K562 (cell line): Measurements from ENCODE around the gene TALDO1. TPM values are rescaled to one million over a fixed set of nuclear protein-coding genes. Genes with fewer than 3 reads are reported as not detected.
A peak's percentile ranks its signal among the peaks of the same experiment; 100 is the strongest.

Source experiments
- ATAC-seq: fragments of 200-7000 bp; cut with Tn5 transposase; 3 replicates; pipeline ENCODE4 v1.9.1; 2020; ENCODE audit warnings: moderate library complexity
- BruUV-seq: library from RNA; stranded (reverse); fragments of 400-500 nt; replicated peaks from 2 replicates; lab custom pipeline; 2021; lab: Mats Ljungman, UMichigan
- CTCF ChIA-PET: fragments of 300-600 bp; formaldehyde crosslinking; extraction: SDS; loops from one replicate; lab custom pipeline; 2021; ENCODE audit warnings: low intra/inter-chr PET ratio; lab: Yijun Ruan, JAX
- POLR2A ChIA-PET: fragments of 300-600, 350-650 bp; sonication (Branson Sonifier 250); formaldehyde crosslinking; extraction: SDS; loops from one replicate; lab custom pipeline; 2021; ENCODE audit warnings: antibody characterized with exemption, inconsistent platforms; lab: Yijun Ruan, JAX
- DNase-seq, 4 experiments: peaks; one replicate each; pipeline versions ENCODE4 v3.0.0 to v3.0.0-alpha.2; 2011 to 2018; ENCODE audit warnings: low spot score in 3 of 4, mixed read lengths in 3 of 4; ENCODE audit errors: extremely low read depth in 1 of 4
- FAIRE-seq: peaks from 2 replicates; lab custom pipeline; 2011; peaks lifted over from hg19 to GRCh38; lab: Jason Lieb, UNC
- H2AFZ ChIP-seq: 2 replicates; pipeline ENCODE4 v1.6.0; 2011; ENCODE audit warnings: low read depth, low read length, control low read depth, inconsistent platforms
- H3K27ac ChIP-seq: fragments of 200-600 bp; 3 replicates; pipeline ENCODE4 v1.8.0; 2011; ENCODE audit warnings: low read depth, mild to moderate bottlenecking, control low read depth, inconsistent platforms, low read length, moderate library complexity, mixed read lengths; ENCODE audit errors: extremely low read depth
- H3K27me3 ChIP-seq, 2 experiments: fragments of 300-600 bp in 1 of 2; 2 replicates in 1 of 2; 3 replicates in 1 of 2; pipeline versions ENCODE4 v1.6.0 to v1.8.0; 2011; ENCODE audit warnings: inconsistent platforms in 2 of 2, low read length in 2 of 2, mild to moderate bottlenecking in 1 of 2, mixed read lengths in 1 of 2, moderate library complexity in 1 of 2; ENCODE audit not compliant: control insufficient read depth in 2 of 2, insufficient read depth in 2 of 2
- H3K36me3 ChIP-seq: fragments of 300-600 bp; 3 replicates; pipeline ENCODE4 v1.8.0; 2011; ENCODE audit warnings: mild to moderate bottlenecking, low read length, inconsistent platforms; ENCODE audit not compliant: control insufficient read depth, insufficient read depth
- H3K4me1 ChIP-seq, 2 experiments: fragments of 200-600 bp in 1 of 2; replicated peaks in 1 of 2; 2 replicates in 1 of 2; 3 replicates in 1 of 2; pipeline versions ENCODE4 v1.5.1 to v1.8.0; 2011; ENCODE audit warnings: inconsistent platforms in 2 of 2, low read length in 2 of 2, mild to moderate bottlenecking in 1 of 2, mixed read lengths in 1 of 2, moderate library complexity in 1 of 2; ENCODE audit not compliant: control insufficient read depth in 2 of 2, insufficient read depth in 2 of 2
- H3K4me2 ChIP-seq: 2 replicates; pipeline ENCODE4 v1.6.1; 2011; ENCODE audit warnings: low read length, control low read depth, inconsistent platforms, mixed read lengths; ENCODE audit not compliant: insufficient read depth
- H3K4me3 ChIP-seq: fragments of 200-600 bp; sonication (generic), shearing (Covaris generic); 2 replicates; pipeline ENCODE4 v1.5.1; 2016; ENCODE audit warnings: control low read depth, inconsistent platforms
- H3K79me2 ChIP-seq: fragments of 200-600 bp; 3 replicates; pipeline ENCODE4 v1.8.0; 2011; ENCODE audit warnings: low read length, inconsistent platforms; ENCODE audit not compliant: control insufficient read depth, insufficient read depth
- H3K9ac ChIP-seq, 2 experiments: 2 replicates each; pipeline versions ENCODE4 v1.6.0 to v1.6.1; 2011; ENCODE audit warnings: low read depth in 2 of 2, low read length in 2 of 2, control low read depth in 1 of 2, inconsistent platforms in 1 of 2, mild to moderate bottlenecking in 1 of 2, mixed read lengths in 1 of 2; ENCODE audit not compliant: insufficient read depth in 1 of 2
- H3K9me1 ChIP-seq: one replicate; pipeline ENCODE4 v1.6.0; 2011; ENCODE audit warnings: inconsistent platforms, mild to moderate bottlenecking, low read length, moderate library complexity; ENCODE audit not compliant: control insufficient read depth, insufficient read depth
- H3K9me3 ChIP-seq: replicated peaks from 2 replicates; pipeline ENCODE4 v1.5.1; 2011; ENCODE audit warnings: low read depth, low read length, inconsistent platforms; ENCODE audit not compliant: control insufficient read depth, insufficient read depth
- H4K20me1 ChIP-seq: replicated peaks from 2 replicates; pipeline ENCODE4 v1.6.1; 2011; ENCODE audit warnings: low read length, inconsistent platforms, mixed read lengths; ENCODE audit not compliant: control insufficient read depth, insufficient read depth
- COPS2 ChIP-seq: fragments of 450-650 bp; conservative IDR thresholded peaks from 2 replicates; pipeline ENCODE4 v1.6.1; 2016; ENCODE audit warnings: mild to moderate bottlenecking, moderate library complexity
- FOS ChIP-seq: IDR thresholded peaks from 3 replicates; pipeline ENCODE4 v1.6.1; 2011; ENCODE audit not compliant: insufficient read length; ENCODE audit errors: extremely low read depth
- KDM2B ChIP-seq: fragments of 250-450 bp; sonication (Bioruptor Pico); IDR thresholded peaks from 2 replicates; pipeline ENCODE4 v1.8.0; 2021; ENCODE audit warnings: mild to moderate bottlenecking, moderate library complexity
- RBFOX2 ChIP-seq: fragments of 200-400 bp; formaldehyde crosslinking; IDR thresholded peaks from 2 replicates; pipeline ENCODE4 v1.6.1; 2017; ENCODE audit warnings: low read depth, mild to moderate bottlenecking, low read length, moderate library complexity
- ZNF274 ChIP-seq: IDR thresholded peaks from 2 replicates; pipeline ENCODE4 v1.6.1; 2011; ENCODE audit warnings: low read depth, mild to moderate bottlenecking, low read length, moderate library complexity, borderline replicate concordance
- WGBS: fragments of 100-300 bp; shearing (Covaris generic); methylation state at CpG from one replicate; pipeline ENCODE4 v1.1.6; 2016; ENCODE audit warnings: low coverage, mixed read lengths; ENCODE audit not compliant: insufficient coverage; ENCODE audit errors: missing lambda C conversion rate; 5-methylcytosine and 5-hydroxymethylcytosine counted together
- in situ Hi-C: fragments of 300-500 bp; cut with MboI; formaldehyde crosslinking; loops from 4 replicates; pipeline ENCODE4 v1.15.0; 2018; ENCODE audit warnings: inconsistent platforms, mixed read lengths
- intact Hi-C: fragments of 100-400 bp; cut with micrococcal nuclease; formaldehyde crosslinking; loops from 2 replicates; pipeline ENCODE4 v1.14.2; 2022
- polyA plus RNA-seq, 8 experiments: library from polyadenylated mRNA; depleted of rRNA in 4 of 8; stranded (reverse) in 5 of 8; unstranded in 3 of 8; fragments of >200 nt; fragmentation: Nextera tagmentation in 2 of 8; fragmentation: Illumina TruSeq in 1 of 8; extraction: Ambion mirVana in 2 of 8; extraction: Trizol in 1 of 8; gene quantifications; 2 replicates each; pipeline versions ENCODE4 v1.2.1 to v1.2.3, GENCODE V29; 2011 to 2014; ENCODE audit warnings: inconsistent platforms in 1 of 8, missing spikeins in 1 of 8
- total RNA-seq, 7 experiments: library from RNA; depleted of rRNA in 6 of 7; stranded (reverse); fragments of >200 nt in 6 of 7; fragmentation: Illumina TruSeq in 2 of 7; extraction: Trizol in 2 of 7; gene quantifications; 2 replicates each; pipeline versions ENCODE4 v1.2.1 to v1.2.3, GENCODE V29; 2011 to 2021; ENCODE audit warnings: low replicate concordance in 1 of 7

Gene TALDO1
- total and polyA plus RNA-seq, 9 of the 15 experiments (the other 6 are each of a cell fraction or from before 2014, with no cell fraction given): 260 to 541 (median 441) TPM

DNA sequence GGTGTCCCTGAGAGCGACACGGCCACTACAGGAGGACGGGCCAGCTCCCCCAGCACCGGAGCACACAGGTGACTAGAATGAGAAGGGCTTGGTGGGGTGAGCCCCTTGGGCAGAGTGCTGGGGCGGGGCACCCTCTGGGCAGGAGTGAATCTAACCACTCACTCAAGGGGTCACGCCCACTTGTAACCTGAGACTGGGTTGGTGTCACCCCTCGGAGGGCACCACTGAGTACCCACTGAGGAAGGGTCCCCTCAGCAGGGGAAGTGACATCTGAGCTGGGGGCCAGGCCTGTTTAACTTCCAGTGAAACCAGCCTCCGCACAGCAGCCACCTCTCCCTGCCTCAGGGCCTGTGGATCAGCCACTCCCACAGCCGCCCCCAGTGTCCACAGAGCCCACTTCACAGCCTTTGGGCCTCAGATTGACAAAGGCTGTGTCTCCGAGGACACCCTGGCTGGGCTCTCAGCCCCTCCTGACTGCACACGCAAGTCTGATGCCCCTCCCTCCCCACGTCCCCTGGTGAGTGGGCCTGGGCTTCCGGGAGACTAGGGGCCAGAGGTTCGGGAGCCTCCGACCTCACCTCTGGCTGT is 24.4 kb downstream of the TALDO1 start:
- intact Hi-C loops: no loop called here
- H4K20me1 ChIP-seq: peaks cover 28% of the 10 kb centered on the region
- no peak for TF ChIP-seq KDM2B
- TF ChIP-seq COPS2: no peak
- no peak for TF ChIP-seq FOS
- TF ChIP-seq ZNF274: no peak
- peak; percentile 36; the same call in 1 of the 2 replicates for TF ChIP-seq RBFOX2
- TF ChIP-seq, all 486 proteins: peak for 1
- POLR2A ChIA-PET: interaction anchor here (0.9 kb wide), 1 partner anchor 8 kb away, joined by 3 read pairs; no protein-coding TSS in a partner anchor
- H3K27me3 ChIP-seq: no peaks in the 10 kb centered on the region
- H3K9me3 ChIP-seq: no peaks in the 10 kb centered on the region; the same call in 1 of the 2 replicates
- H3K4me1 ChIP-seq: peaks cover 9 to 71% of the 10 kb centered on the region in 2 experiments; a peak in 3 of 5 replicates
- H3K36me3 ChIP-seq: peaks cover 72% of the 10 kb centered on the region
- peaks cover 59% of the 10 kb centered on the region for H3K79me2 ChIP-seq
- in situ Hi-C loops: no loop called here
- peaks cover 6% of the 10 kb centered on the region for H3K9me1 ChIP-seq
- ATAC-seq (no peak), FAIRE-seq (no peak), DNase-seq (no peak)
- no peak overlapping the region for H3K4me2 ChIP-seq
- WGBS: 98% methylated on average over 11 of the region's 15 CpGs
- H3K27ac ChIP-seq: no peak overlapping the region
- H3K9ac ChIP-seq: peak overlapping the region in 1 of 2 experiments; percentile 71; a peak in 2 of 4 replicates
- BruUV-seq: no TSS peak
- CTCF ChIA-PET: no interaction called here
- no peak overlapping the region for H2AFZ ChIP-seq
- H3K4me3 ChIP-seq: no peak overlapping the region
